H1 (cell line): Measurements from ENCODE around the gene MIGA1. TPM values are rescaled to one million over a fixed set of nuclear protein-coding genes. Genes with fewer than 3 reads are reported as not detected.

ENCODE experiments used
- SP1 ChIP-seq: IDR thresholded peaks from 2 replicates; pipeline ENCODE4 v1.6.1; 2011; ENCODE audit warnings: low read depth, low read length
- polyA plus RNA-seq, 7 experiments: library from polyadenylated mRNA; depleted of rRNA in 3 of 7; stranded (reverse) in 5 of 7; unstranded in 2 of 7; fragments of >200 nt in 5 of 7; fragments of 200-250 nt in 2 of 7; gene quantifications; 1 replicate in 5 of 7; 2 replicates in 1 of 7; 4 replicates in 1 of 7; pipeline versions ENCODE4 v1.2.1 to v1.2.3, GENCODE V29; 2011 to 2013; ENCODE audit warnings: missing spikeins in 2 of 7, mixed read lengths in 2 of 7
- total RNA-seq: library from RNA; stranded (reverse); fragmentation: NEBNext Ultra II Directional; extraction: Animal tissue kit (Norgen Biotek cat#: 25700); gene quantifications from 2 replicates; pipeline ENCODE4 v1.2.1, GENCODE V29; 2021

The MIGA1 gene
- total and polyA plus RNA-seq, 2 of the 8 experiments (the other 6 are each of a cell fraction or from before 2014, with no cell fraction given): 0.95 to 7.0 TPM

DNA sequence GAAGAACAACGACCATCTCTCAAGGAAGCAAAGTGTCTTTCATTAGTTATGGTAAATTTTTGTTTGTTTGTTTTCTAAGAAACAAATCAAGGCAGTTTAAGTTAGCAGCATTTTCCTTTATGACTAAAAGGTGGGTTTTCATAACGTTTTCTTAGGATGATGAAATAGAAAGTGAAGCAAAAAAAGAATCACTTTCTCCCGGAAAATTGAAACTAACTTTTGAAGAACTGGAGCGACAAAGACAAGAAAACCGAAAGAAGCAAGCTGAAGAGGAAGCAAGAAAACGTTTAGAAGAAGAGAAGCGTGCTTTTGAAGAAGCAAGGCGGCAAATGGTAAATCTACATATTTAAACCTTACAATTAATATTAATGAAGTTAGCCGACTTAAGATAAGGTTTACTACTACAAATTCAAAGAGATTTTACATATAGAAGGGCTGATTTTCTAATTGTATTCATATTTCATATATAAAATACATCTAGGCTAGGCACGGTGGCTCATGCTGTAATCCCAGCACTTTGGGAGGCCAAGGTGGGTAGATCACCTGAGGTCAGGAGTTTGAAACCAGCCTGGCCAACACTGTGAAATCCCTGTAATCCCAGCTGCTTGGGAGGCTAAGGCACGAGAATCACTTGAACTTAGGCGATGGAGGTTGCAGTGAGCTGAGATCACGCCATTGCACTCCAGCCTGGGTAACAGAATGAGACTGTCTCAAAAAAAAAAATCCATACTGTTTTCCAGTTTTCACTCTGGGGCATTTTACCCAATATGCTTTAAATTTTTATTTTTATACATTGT lies 147.3 kb downstream of the MIGA1 start (continued):
- TF ChIP-seq SP1: no peak
- TF ChIP-seq, all 59 proteins: peak for 0
